ENCODE results near the gene ZFP90. TPM values are rescaled to one million over a fixed set of nuclear protein-coding genes. Genes with fewer than 3 reads are reported as not detected.

The ZFP90 gene
- total and polyA plus RNA-seq, 9 of the 15 experiments (the other 6 are each of a cell fraction or from before 2014, with no cell fraction given) = 0.66 to 2.9 (median 2.3) TPM

DNA sequence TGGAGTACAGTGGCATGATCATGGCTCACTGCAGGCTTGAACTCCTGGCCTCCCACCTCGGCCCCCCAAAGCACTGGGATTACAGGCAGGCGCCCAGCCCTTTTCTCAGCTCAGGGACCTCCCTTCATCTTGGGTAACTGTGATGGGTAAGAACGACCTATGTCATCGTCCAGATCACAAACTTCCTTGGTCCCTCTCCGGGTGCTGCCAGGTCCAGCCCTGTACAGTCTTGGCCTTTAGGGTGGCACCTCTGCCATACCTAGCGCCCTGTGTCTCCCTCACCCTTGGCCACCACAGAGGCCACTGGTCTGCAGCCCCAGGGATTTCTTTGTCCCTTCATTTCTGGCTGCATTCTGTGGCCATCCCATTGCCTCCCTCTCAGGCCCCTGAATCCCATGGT, 29.7 kb upstream of the ZFP90 start:
- Histone ChIP-seq H3K9me3 (replicated peaks; ENCODE audit: control insufficient read depth, insufficient read depth, low read depth, low read length) (no peaks in the 10 kb centered on the region), H3K27me3 (ENCODE audit: control insufficient read depth in 2 of 2, insufficient read depth in 2 of 2, low read length in 2 of 2) (peaks cover 3 to 50% of the 10 kb centered on the region in 2 experiments; a peak in 3 of 5 replicates), H3K36me3 (ENCODE audit: control insufficient read depth, insufficient read depth, low read length) (no peaks in the 10 kb centered on the region), H3K4me2 (ENCODE audit: insufficient read depth, low read length) (no peak overlapping the region), H2AFZ (ENCODE audit: low read depth, low read length) (no peak overlapping the region), H3K4me1 (replicated peaks in 1 of 2; ENCODE audit: control insufficient read depth in 2 of 2, insufficient read depth in 2 of 2, low read length in 2 of 2) (peaks cover 0 to 6% of the 10 kb centered on the region in 2 experiments; a peak in 2 of 5 replicates), H3K9me1 (ENCODE audit: control insufficient read depth, insufficient read depth, low read length) (no peaks in the 10 kb centered on the region), H4K20me1 (replicated peaks; ENCODE audit: control insufficient read depth, insufficient read depth, low read length) (no peaks in the 10 kb centered on the region), H3K9ac (ENCODE audit: insufficient read depth in 1 of 2, low read depth in 2 of 2, low read length in 2 of 2) (no peak overlapping the region), H3K4me3 (no peak overlapping the region), H3K79me2 (ENCODE audit: control insufficient read depth, insufficient read depth, low read length) (no peaks in the 10 kb centered on the region), H3K27ac (ENCODE audit: extremely low read depth, low read depth, low read length) (no peak overlapping the region)
- DNase-seq (ENCODE audit: extremely low read depth in 1 of 4, low spot score in 3 of 4) (no peak), ATAC-seq (no peak), FAIRE-seq (no peak)
- ChIA-PET CTCF (ENCODE audit: low intra/inter-chr PET ratio) (interaction anchor here (1.7 kb wide), 1 partner anchor 113 kb away, joined by 6 read pairs; no protein-coding TSS in a partner anchor), POLR2A (no interaction called here)
- TF ChIP-seq ATF1 (CRISPR knock-in tag; IDR thresholded peaks at IDR 0.05) (no peak), ATF1 (tag; IDR thresholded peaks at IDR 0.05) (no peak), GMEB1 (CRISPR knock-in tag; IDR thresholded peaks at IDR 0.05) (no peak)
- in situ Hi-C loops (cut with MboI) = no loop called here
- intact Hi-C loops (cut with micrococcal nuclease) = loop anchor here (2.0 to 10.0 kb wide), 2 partner anchors 65 to 115 kb away; no protein-coding TSS in a partner anchor
- BruUV-seq (replicated peaks) = no TSS peak
- WGBS (ENCODE audit: insufficient coverage, low coverage, missing lambda C conversion rate) = 11% methylated on average over 6 of the region's 6 CpGs

DNA sequence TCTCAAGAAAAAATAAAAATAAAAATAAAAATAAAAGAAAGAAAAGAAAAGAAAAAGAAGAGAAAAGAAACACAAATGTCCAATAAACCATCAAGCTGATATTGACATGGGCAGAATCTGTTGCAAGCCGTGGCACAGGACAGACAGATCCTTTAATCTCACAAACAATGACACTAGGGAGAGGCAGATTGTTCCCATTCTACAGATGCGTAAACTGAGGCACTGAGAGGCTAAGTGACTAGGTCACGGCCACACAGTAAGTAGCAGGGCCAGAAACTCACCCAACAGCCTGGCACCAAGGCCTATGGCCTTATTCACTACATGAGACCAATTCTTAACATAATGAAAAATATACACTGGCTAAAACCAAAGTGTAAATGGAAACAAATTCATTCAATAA, 28.3 kb upstream of the ZFP90 start:
- no peak overlapping the region for H2AFZ ChIP-seq (ENCODE audit: low read depth, low read length)
- FAIRE-seq = no peak
- peaks cover 6 to 54% of the 10 kb centered on the region in 2 experiments; a peak in 3 of 5 replicates for H3K27me3 ChIP-seq (ENCODE audit: control insufficient read depth in 2 of 2, insufficient read depth in 2 of 2, low read length in 2 of 2)
- intact Hi-C loops (cut with micrococcal nuclease) (no loop called here), in situ Hi-C loops (cut with MboI) (no loop called here)
- no peaks in the 10 kb centered on the region for H4K20me1 ChIP-seq (replicated peaks; ENCODE audit: control insufficient read depth, insufficient read depth, low read length)
- H3K36me3 ChIP-seq (ENCODE audit: control insufficient read depth, insufficient read depth, low read length) = no peaks in the 10 kb centered on the region
- ChIA-PET POLR2A (interaction anchor here (1.1 kb wide), 1 partner anchor 24 kb away, joined by 3 read pairs; no protein-coding TSS in a partner anchor), CTCF (ENCODE audit: low intra/inter-chr PET ratio) (interaction anchor here (0.6 to 1.7 kb wide), 3 partner anchors 10 to 613 kb away, joined by 4 to 6 read pairs (median 4); no protein-coding TSS in a partner anchor)
- H3K27ac ChIP-seq (ENCODE audit: extremely low read depth, low read depth, low read length) = no peak overlapping the region
- 11% methylated on average over 3 of the region's 3 CpGs for WGBS (ENCODE audit: insufficient coverage, low coverage, missing lambda C conversion rate)
- no peaks in the 10 kb centered on the region for H3K9me1 ChIP-seq (ENCODE audit: control insufficient read depth, insufficient read depth, low read length)
- H3K9ac ChIP-seq (ENCODE audit: insufficient read depth in 1 of 2, low read depth in 2 of 2, low read length in 2 of 2) = no peak overlapping the region
- ATAC-seq = no peak
- no TSS peak for BruUV-seq (replicated peaks)
- H3K4me2 ChIP-seq (ENCODE audit: insufficient read depth, low read length) = no peak overlapping the region
- peaks cover 0 to 6% of the 10 kb centered on the region in 2 experiments; a peak in 2 of 5 replicates for H3K4me1 ChIP-seq (replicated peaks in 1 of 2; ENCODE audit: control insufficient read depth in 2 of 2, insufficient read depth in 2 of 2, low read length in 2 of 2)
- no peaks in the 10 kb centered on the region for H3K79me2 ChIP-seq (ENCODE audit: control insufficient read depth, insufficient read depth, low read length)
- no peak for DNase-seq (ENCODE audit: extremely low read depth in 1 of 4, low spot score in 3 of 4)
- H3K4me3 ChIP-seq = no peak overlapping the region
- H3K9me3 ChIP-seq (replicated peaks; ENCODE audit: control insufficient read depth, insufficient read depth, low read depth, low read length) = no peaks in the 10 kb centered on the region
- TF ChIP-seq CREB3 (tag; conservative IDR thresholded peaks at IDR 0.05; ENCODE audit: low read depth) (no peak), ZNF444 (CRISPR knock-in tag; IDR thresholded peaks at IDR 0.05) (no peak), KDM1A (IDR thresholded peaks at IDR 0.05) (peak; percentile 33 to 44; a peak in 3 of 4 replicates), STAT5B (CRISPR knock-in tag; IDR thresholded peaks at IDR 0.05) (no peak), GTF3C2 (IDR thresholded peaks at IDR 0.05; ENCODE audit: borderline replicate concordance, extremely low read depth, insufficient read length) (no peak), RBM25 (IDR thresholded peaks at IDR 0.05; ENCODE audit: low read depth, low read length, severe bottlenecking) (peak; percentile 76)

Measured in K562 (cell line).